ENCODE measurements around the gene CFAP61.

CFAP61 gene

GRCh38 chr20:20084296-20084752 is 32.0 kb downstream of the CFAP61 start:
- no peaks in the 10 kb centered on the region for H3K79me2 ChIP-seq (ENCODE audit: control insufficient read depth, insufficient read depth, low read length, poor library complexity)
- H2BK12ac ChIP-seq (ENCODE audit: low read length): no peak overlapping the region
- no peak overlapping the region for H3K27ac ChIP-seq (ENCODE audit: low read depth, low read length)
- no peaks in the 10 kb centered on the region for H3K9me3 ChIP-seq (ENCODE audit: insufficient read depth, low read depth, low read length)
- H3K36me3 ChIP-seq (ENCODE audit: control insufficient read depth in 1 of 2, insufficient read depth in 2 of 2, low read length in 2 of 2): no peaks in the 10 kb centered on the region
- no peak overlapping the region for H3K4me3 ChIP-seq (ENCODE audit: low read depth, low read length)
- H4K8ac ChIP-seq (ENCODE audit: low read depth, low read length): no peak overlapping the region
- no peak overlapping the region for H2BK120ac ChIP-seq (ENCODE audit: insufficient read depth, low read length, poor library complexity)
- no peak overlapping the region for H3K23ac ChIP-seq (ENCODE audit: low read length)
- H3K18ac ChIP-seq (ENCODE audit: low read length): no peak overlapping the region
- no peak overlapping the region for H4K91ac ChIP-seq (ENCODE audit: low read depth, low read length)
- DNase-seq: no peak
- H2AK5ac ChIP-seq (ENCODE audit: low read length): no peak overlapping the region
- H4K12ac ChIP-seq (ENCODE audit: low read depth, low read length): no peak overlapping the region
- no peak overlapping the region for H3K14ac ChIP-seq (ENCODE audit: low read length)
- no peaks in the 10 kb centered on the region for H3K27me3 ChIP-seq (ENCODE audit: insufficient read depth, low read length)
- WGBS (ENCODE audit: extremely low coverage, insufficient coverage, insufficient read length): no CpG with 5 or more reads among the region's 8 CpGs
- H3K9ac ChIP-seq (ENCODE audit: low read length): no peak overlapping the region
- no peak overlapping the region for H2AFZ ChIP-seq (ENCODE audit: insufficient read depth, low read length, poor library complexity)
- H2BK5ac ChIP-seq (ENCODE audit: low read depth, low read length, poor library complexity): no peak overlapping the region
- no peak overlapping the region for H3K4ac ChIP-seq (ENCODE audit: low read depth, low read length)
- no peaks in the 10 kb centered on the region for H3K79me1 ChIP-seq (ENCODE audit: low read length)
- H3K4me2 ChIP-seq (ENCODE audit: low read length): no peak overlapping the region
- no peaks in the 10 kb centered on the region for H3K4me1 ChIP-seq (ENCODE audit: control insufficient read depth in 1 of 2, insufficient read depth in 2 of 2, low read length in 2 of 2)

GRCh38 chr20:20085071-20085470 is 32.7 kb downstream of the CFAP61 start:
- Histone ChIP-seq H3K27ac (ENCODE audit: low read depth, low read length) (no peak overlapping the region), H3K27me3 (ENCODE audit: insufficient read depth, low read length) (no peaks in the 10 kb centered on the region), H3K79me1 (ENCODE audit: low read length) (no peaks in the 10 kb centered on the region), H4K12ac (ENCODE audit: low read depth, low read length) (no peak overlapping the region), H3K4me3 (ENCODE audit: low read depth, low read length) (no peak overlapping the region), H3K36me3 (ENCODE audit: control insufficient read depth in 1 of 2, insufficient read depth in 2 of 2, low read length in 2 of 2) (no peaks in the 10 kb centered on the region), H3K23ac (ENCODE audit: low read length) (no peak overlapping the region), H3K14ac (ENCODE audit: low read length) (no peak overlapping the region), H4K8ac (ENCODE audit: low read depth, low read length) (no peak overlapping the region), H3K18ac (ENCODE audit: low read length) (no peak overlapping the region), H3K9ac (ENCODE audit: low read length) (no peak overlapping the region), H3K4ac (ENCODE audit: low read depth, low read length) (no peak overlapping the region), H2BK120ac (ENCODE audit: insufficient read depth, low read length, poor library complexity) (no peak overlapping the region), H2AK5ac (ENCODE audit: low read length) (no peak overlapping the region), H2AFZ (ENCODE audit: insufficient read depth, low read length, poor library complexity) (no peak overlapping the region), H3K9me3 (ENCODE audit: insufficient read depth, low read depth, low read length) (no peaks in the 10 kb centered on the region), H3K4me1 (ENCODE audit: control insufficient read depth in 1 of 2, insufficient read depth in 2 of 2, low read length in 2 of 2) (no peaks in the 10 kb centered on the region), H2BK12ac (ENCODE audit: low read length) (no peak overlapping the region), H3K4me2 (ENCODE audit: low read length) (no peak overlapping the region), H3K79me2 (ENCODE audit: control insufficient read depth, insufficient read depth, low read length, poor library complexity) (no peaks in the 10 kb centered on the region), H4K91ac (ENCODE audit: low read depth, low read length) (no peak overlapping the region), H2BK5ac (ENCODE audit: low read depth, low read length, poor library complexity) (no peak overlapping the region)
- no peak for DNase-seq
- WGBS (ENCODE audit: extremely low coverage, insufficient coverage, insufficient read length): no CpG with 5 or more reads among the region's 9 CpGs

- H3K4ac ChIP-seq (ENCODE audit: low read depth, low read length): no peak overlapping the region
- DNase-seq: no peak
- H3K23ac ChIP-seq (ENCODE audit: low read length): no peak overlapping the region
- H3K18ac ChIP-seq (ENCODE audit: low read length): no peak overlapping the region
- H4K91ac ChIP-seq (ENCODE audit: low read depth, low read length): no peak overlapping the region
- no peak overlapping the region for H3K14ac ChIP-seq (ENCODE audit: low read length)
- H3K36me3 ChIP-seq (ENCODE audit: control insufficient read depth in 1 of 2, insufficient read depth in 2 of 2, low read length in 2 of 2): no peaks in the 10 kb centered on the region
- H2AFZ ChIP-seq (ENCODE audit: insufficient read depth, low read length, poor library complexity): no peak overlapping the region
- H3K27me3 ChIP-seq (ENCODE audit: insufficient read depth, low read length): no peaks in the 10 kb centered on the region
- H2BK120ac ChIP-seq (ENCODE audit: insufficient read depth, low read length, poor library complexity): no peak overlapping the region
- H3K79me1 ChIP-seq (ENCODE audit: low read length): no peaks in the 10 kb centered on the region
- no peak overlapping the region for H4K8ac ChIP-seq (ENCODE audit: low read depth, low read length)
- no peak overlapping the region for H3K4me2 ChIP-seq (ENCODE audit: low read length)
- H3K27ac ChIP-seq (ENCODE audit: low read depth, low read length): no peak overlapping the region
- no peak overlapping the region for H2BK12ac ChIP-seq (ENCODE audit: low read length)
- no peaks in the 10 kb centered on the region for H3K79me2 ChIP-seq (ENCODE audit: control insufficient read depth, insufficient read depth, low read length, poor library complexity)
- no peak overlapping the region for H2AK5ac ChIP-seq (ENCODE audit: low read length)
- H3K9me3 ChIP-seq (ENCODE audit: insufficient read depth, low read depth, low read length): no peaks in the 10 kb centered on the region
- no peaks in the 10 kb centered on the region for H3K4me1 ChIP-seq (ENCODE audit: control insufficient read depth in 1 of 2, insufficient read depth in 2 of 2, low read length in 2 of 2)
- H4K12ac ChIP-seq (ENCODE audit: low read depth, low read length): no peak overlapping the region
- H2BK5ac ChIP-seq (ENCODE audit: low read depth, low read length, poor library complexity): no peak overlapping the region
- no peak overlapping the region for H3K4me3 ChIP-seq (ENCODE audit: low read depth, low read length)
- no CpG with 5 or more reads among the region's 2 CpGs for WGBS (ENCODE audit: extremely low coverage, insufficient coverage, insufficient read length)
- no peak overlapping the region for H3K9ac ChIP-seq (ENCODE audit: low read length)
Observed at GRCh38 chr20:20085812-20086211, 33.5 kb downstream of the CFAP61 start.

GRCh38 chr20:20089018-20089417 is 36.7 kb downstream of the CFAP61 start:
- no peak overlapping the region for H3K23ac ChIP-seq (ENCODE audit: low read length)
- no peak overlapping the region for H3K14ac ChIP-seq (ENCODE audit: low read length)
- no peak overlapping the region for H3K9ac ChIP-seq (ENCODE audit: low read length)
- H3K4me1 ChIP-seq (ENCODE audit: control insufficient read depth in 1 of 2, insufficient read depth in 2 of 2, low read length in 2 of 2): no peaks in the 10 kb centered on the region
- H3K4me2 ChIP-seq (ENCODE audit: low read length): no peak overlapping the region
- H2AK5ac ChIP-seq (ENCODE audit: low read length): no peak overlapping the region
- H3K4me3 ChIP-seq (ENCODE audit: low read depth, low read length): no peak overlapping the region
- no peak overlapping the region for H3K18ac ChIP-seq (ENCODE audit: low read length)
- no peak overlapping the region for H4K12ac ChIP-seq (ENCODE audit: low read depth, low read length)
- no peak overlapping the region for H3K27ac ChIP-seq (ENCODE audit: low read depth, low read length)
- no peak overlapping the region for H2BK5ac ChIP-seq (ENCODE audit: low read depth, low read length, poor library complexity)
- no peaks in the 10 kb centered on the region for H3K79me2 ChIP-seq (ENCODE audit: control insufficient read depth, insufficient read depth, low read length, poor library complexity)
- H4K91ac ChIP-seq (ENCODE audit: low read depth, low read length): no peak overlapping the region
- no peaks in the 10 kb centered on the region for H3K27me3 ChIP-seq (ENCODE audit: insufficient read depth, low read length)
- H2AFZ ChIP-seq (ENCODE audit: insufficient read depth, low read length, poor library complexity): no peak overlapping the region
- no peak overlapping the region for H2BK12ac ChIP-seq (ENCODE audit: low read length)
- no peaks in the 10 kb centered on the region for H3K9me3 ChIP-seq (ENCODE audit: insufficient read depth, low read depth, low read length)
- no peaks in the 10 kb centered on the region for H3K36me3 ChIP-seq (ENCODE audit: control insufficient read depth in 1 of 2, insufficient read depth in 2 of 2, low read length in 2 of 2)
- H3K79me1 ChIP-seq (ENCODE audit: low read length): no peaks in the 10 kb centered on the region
- DNase-seq: no peak
- WGBS (ENCODE audit: extremely low coverage, insufficient coverage, insufficient read length): no CpG with 5 or more reads among the region's 4 CpGs
- H4K8ac ChIP-seq (ENCODE audit: low read depth, low read length): no peak overlapping the region
- no peak overlapping the region for H2BK120ac ChIP-seq (ENCODE audit: insufficient read depth, low read length, poor library complexity)
- H3K4ac ChIP-seq (ENCODE audit: low read depth, low read length): no peak overlapping the region

Data from trophoblast cell (in vitro differentiated cells and primary cell).